Cardiac muscle cell (in vitro differentiated cells and primary cell): ENCODE measurements around the gene ENOPH1. TPM values are rescaled to one million over a fixed set of nuclear protein-coding genes. Genes with fewer than 3 reads are reported as not detected.

Experiments
- DNase-seq, 2 donors: peaks; one replicate each; pipeline versions ENCODE4 v3.0.0 to v3.0.0-alpha.2; 2010 to 2017; ENCODE audit warnings: low read depth in 1 of 2, low spot score in 1 of 2
- H3K27ac ChIP-seq: fragments of 200-600 bp; sonication (generic); 2 replicates; pipeline ENCODE4 v1.5.1; 2016
- H3K27me3 ChIP-seq: fragments of 200-600 bp; sonication (generic); 2 replicates; pipeline ENCODE4 v1.6.0; 2016; ENCODE audit warnings: control low read depth
- H3K36me3 ChIP-seq: fragments of 200-600 bp; sonication (generic); 2 replicates; pipeline ENCODE4 v1.5.1; 2016; ENCODE audit warnings: control low read depth
- H3K4me1 ChIP-seq: fragments of 200-600 bp; sonication (generic); 2 replicates; pipeline ENCODE4 v1.8.1; 2017; ENCODE audit warnings: low read depth, mild to moderate bottlenecking, mixed run types
- H3K4me3 ChIP-seq: fragments of 200-600 bp; sonication (generic); 2 replicates; pipeline ENCODE4 v1.5.1; 2016; ENCODE audit warnings: mild to moderate bottlenecking
- H3K9me3 ChIP-seq: fragments of 200-600 bp; sonication (generic); 2 replicates; pipeline ENCODE4 v1.5.1; 2017; ENCODE audit warnings: low read depth, mild to moderate bottlenecking, control low read depth
- CTCF ChIP-seq: IDR thresholded peaks from 2 replicates; pipeline ENCODE4 v1.5.1; 2012; ENCODE audit warnings: low read depth, mild to moderate bottlenecking, low read length
- polyA plus RNA-seq: library from polyadenylated mRNA; unstranded; fragments of >200 nt; fragmentation: Nextera tagmentation; extraction: Ambion mirVana; gene quantifications from 2 replicates; pipeline ENCODE4 v1.2.1, GENCODE V29; 2016
- total RNA-seq: library from RNA; depleted of rRNA; stranded (reverse); fragments of >200 nt; gene quantifications from 2 replicates; pipeline ENCODE4 v1.2.3, GENCODE V29; 2016

The ENOPH1 gene
- total and polyA plus RNA-seq, 2 experiments from 2014 or later: 23.2 to 43.4 TPM

- Histone ChIP-seq H3K27me3 (no peaks in the 10 kb centered on the region), H3K36me3 (peaks cover 26% of the 10 kb centered on the region), H3K4me3 (peak overlapping the region; percentile 95), H3K27ac (peak overlapping the region; percentile 97), H3K9me3 (no peaks in the 10 kb centered on the region), H3K4me1 (peaks cover 13% of the 10 kb centered on the region)
- TF ChIP-seq CTCF: no peak
- peak in 1 of 2 donors; percentile 65 for DNase-seq
Observed at GRCh38 chr4:82429728-82430192, 630 bp upstream of the ENOPH1 start.

GRCh38 chr4:82430964-82431745, 765 bp downstream of the ENOPH1 start:
- DNase-seq: peak; percentile 34 to 41
- peak overlapping the region; percentile 95 for H3K4me3 ChIP-seq
- H3K4me1 ChIP-seq: peaks cover 13% of the 10 kb centered on the region
- H3K27ac ChIP-seq: peak overlapping the region; percentile 75
- H3K36me3 ChIP-seq: peaks cover 12% of the 10 kb centered on the region
- TF ChIP-seq CTCF: no peak
- H3K9me3 ChIP-seq: no peaks in the 10 kb centered on the region
- H3K27me3 ChIP-seq: no peaks in the 10 kb centered on the region

GRCh38 chr4:82431831-82432230, 1.4 kb downstream of the ENOPH1 start:
- Histone ChIP-seq H3K4me3 (peak overlapping the region; percentile 95), H3K27me3 (no peaks in the 10 kb centered on the region), H3K36me3 (peaks cover 6% of the 10 kb centered on the region), H3K27ac (no peak overlapping the region), H3K4me1 (peaks cover 9% of the 10 kb centered on the region), H3K9me3 (no peaks in the 10 kb centered on the region)
- no peak for TF ChIP-seq CTCF
- DNase-seq: no peak

- no peaks in the 10 kb centered on the region for H3K27me3 ChIP-seq
- no peak overlapping the region for H3K4me3 ChIP-seq
- peaks cover under 1% of the 10 kb centered on the region for H3K36me3 ChIP-seq
- H3K9me3 ChIP-seq: no peaks in the 10 kb centered on the region
- TF ChIP-seq CTCF: no peak
- peaks cover 1% of the 10 kb centered on the region for H3K4me1 ChIP-seq
- DNase-seq: no peak
- H3K27ac ChIP-seq: no peak overlapping the region
Observed at GRCh38 chr4:82432596-82432995, 2.2 kb downstream of the ENOPH1 start.

GRCh38 chr4:82433791-82434190, 3.4 kb downstream of the ENOPH1 start:
- Histone ChIP-seq H3K4me3 (no peak overlapping the region), H3K9me3 (no peaks in the 10 kb centered on the region), H3K36me3 (no peaks in the 10 kb centered on the region), H3K4me1 (no peaks in the 10 kb centered on the region), H3K27me3 (no peaks in the 10 kb centered on the region), H3K27ac (no peak overlapping the region)
- TF ChIP-seq CTCF: no peak
- no peak for DNase-seq
